Fibroblast of mammary gland (primary cell): ENCODE results near the gene HHAT.

Source experiments
- DNase-seq: peaks from one replicate; pipeline ENCODE4 v3.0.0-alpha.2; 2010; ENCODE audit warnings: low read depth
- H3K4me3 ChIP-seq: 2 replicates; pipeline ENCODE4 v1.5.1; 2011; ENCODE audit warnings: low read depth, mild to moderate bottlenecking, low read length, moderate library complexity; ENCODE audit not compliant: control insufficient read depth
- TF ChIP-seq, protein P1 (sequence below): conservative IDR thresholded peaks from 2 replicates; pipeline ENCODE4 v1.5.1; 2011; ENCODE audit warnings: low read depth, low read length, inconsistent platforms; ENCODE audit not compliant: control insufficient read depth, insufficient read depth

HHAT gene

DNA sequence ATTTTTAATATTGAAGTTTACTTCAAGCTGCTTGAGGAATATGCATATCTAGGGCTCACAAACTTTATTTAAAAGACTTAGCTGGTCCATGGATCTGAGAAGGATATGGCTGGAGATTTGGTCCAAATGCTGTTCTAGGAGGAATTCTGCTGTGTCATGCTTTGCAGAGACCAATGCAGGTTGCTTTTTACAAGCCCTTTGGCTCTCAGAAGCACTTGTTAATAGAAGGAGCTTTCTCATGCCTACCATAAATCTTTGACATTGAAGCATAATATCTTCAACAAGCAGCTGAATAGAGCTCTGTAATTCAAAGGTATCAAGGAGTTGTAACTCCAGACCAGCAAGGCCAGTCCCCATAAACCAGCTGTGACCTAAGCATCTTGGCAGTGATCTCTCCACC lies 299.1 kb downstream of the HHAT start:
- DNase-seq = no peak
- H3K4me3 ChIP-seq = no peak overlapping the region
- TF ChIP-seq, protein P1, sequence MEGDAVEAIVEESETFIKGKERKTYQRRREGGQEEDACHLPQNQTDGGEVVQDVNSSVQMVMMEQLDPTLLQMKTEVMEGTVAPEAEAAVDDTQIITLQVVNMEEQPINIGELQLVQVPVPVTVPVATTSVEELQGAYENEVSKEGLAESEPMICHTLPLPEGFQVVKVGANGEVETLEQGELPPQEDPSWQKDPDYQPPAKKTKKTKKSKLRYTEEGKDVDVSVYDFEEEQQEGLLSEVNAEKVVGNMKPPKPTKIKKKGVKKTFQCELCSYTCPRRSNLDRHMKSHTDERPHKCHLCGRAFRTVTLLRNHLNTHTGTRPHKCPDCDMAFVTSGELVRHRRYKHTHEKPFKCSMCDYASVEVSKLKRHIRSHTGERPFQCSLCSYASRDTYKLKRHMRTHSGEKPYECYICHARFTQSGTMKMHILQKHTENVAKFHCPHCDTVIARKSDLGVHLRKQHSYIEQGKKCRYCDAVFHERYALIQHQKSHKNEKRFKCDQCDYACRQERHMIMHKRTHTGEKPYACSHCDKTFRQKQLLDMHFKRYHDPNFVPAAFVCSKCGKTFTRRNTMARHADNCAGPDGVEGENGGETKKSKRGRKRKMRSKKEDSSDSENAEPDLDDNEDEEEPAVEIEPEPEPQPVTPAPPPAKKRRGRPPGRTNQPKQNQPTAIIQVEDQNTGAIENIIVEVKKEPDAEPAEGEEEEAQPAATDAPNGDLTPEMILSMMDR = no peak

DNA sequence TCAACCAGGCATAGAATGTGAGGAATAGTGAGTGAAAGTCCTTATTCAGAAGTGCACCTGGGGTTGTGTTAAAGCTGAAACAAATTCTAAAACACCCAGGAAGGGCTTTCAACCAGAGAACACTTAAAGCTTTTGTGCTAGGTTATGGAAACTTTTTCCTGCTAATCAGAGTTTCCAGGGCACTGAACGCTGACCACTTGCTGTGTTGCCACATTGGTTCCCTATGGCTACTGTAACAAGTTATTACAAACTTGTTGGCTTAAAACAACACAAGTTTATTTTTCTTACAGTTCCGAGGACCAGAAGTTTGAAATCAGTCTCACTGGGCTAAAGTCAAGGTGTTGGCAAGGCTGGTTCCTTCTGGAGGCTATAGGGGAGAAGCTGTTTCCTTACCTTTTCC lies 300.6 kb downstream of the HHAT start:
- TF ChIP-seq, protein P1 = no peak
- H3K4me3 ChIP-seq = no peak overlapping the region
- no peak for DNase-seq

DNA sequence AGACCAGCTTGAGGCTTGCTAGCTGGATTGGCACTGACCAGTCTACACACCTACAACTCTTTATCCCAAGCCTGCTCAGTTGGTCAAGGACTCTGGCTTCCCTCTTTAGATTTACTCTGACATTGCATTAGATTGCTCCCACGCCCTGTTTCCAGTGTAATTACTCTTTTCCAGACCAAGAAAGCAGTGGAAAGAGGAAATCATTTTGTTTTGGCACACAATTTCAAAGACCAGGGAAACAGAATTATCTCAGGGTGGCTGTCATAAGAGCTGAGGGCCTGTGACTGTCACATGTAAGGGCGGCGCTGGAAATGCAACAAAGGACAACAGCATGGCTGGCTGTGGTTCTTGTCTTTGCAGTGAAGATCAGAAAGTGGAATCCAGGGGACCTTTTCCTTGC lies 302.7 kb downstream of the HHAT start:
- TF ChIP-seq, protein P1 = no peak

DNA sequence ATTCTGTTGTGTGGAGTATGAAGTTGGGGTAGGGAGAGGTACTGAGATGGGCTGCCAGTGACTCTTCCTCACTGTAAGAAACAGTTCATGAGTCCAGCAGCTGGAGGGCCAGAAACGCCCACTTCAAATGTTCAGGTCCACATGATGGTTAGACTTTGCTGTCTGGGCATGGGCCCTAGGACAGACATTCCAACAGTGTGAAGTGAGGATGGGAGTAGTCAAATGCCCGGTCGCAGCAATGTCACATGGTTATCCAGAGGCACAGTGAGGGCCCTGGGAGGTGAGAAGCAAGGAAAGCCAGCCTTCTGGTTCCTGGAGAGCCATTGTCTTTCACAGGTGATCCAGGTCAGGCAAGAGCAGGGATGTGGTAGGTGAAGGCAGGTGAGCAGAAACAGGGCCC lies 304.4 kb downstream of the HHAT start:
- no peak overlapping the region for H3K4me3 ChIP-seq
- TF ChIP-seq, protein P1 = no peak
- DNase-seq = no peak

More for the DNA sequence above, 302.7 kb downstream of the HHAT start:
- H3K4me3 ChIP-seq = no peak overlapping the region
- no peak for DNase-seq

DNA sequence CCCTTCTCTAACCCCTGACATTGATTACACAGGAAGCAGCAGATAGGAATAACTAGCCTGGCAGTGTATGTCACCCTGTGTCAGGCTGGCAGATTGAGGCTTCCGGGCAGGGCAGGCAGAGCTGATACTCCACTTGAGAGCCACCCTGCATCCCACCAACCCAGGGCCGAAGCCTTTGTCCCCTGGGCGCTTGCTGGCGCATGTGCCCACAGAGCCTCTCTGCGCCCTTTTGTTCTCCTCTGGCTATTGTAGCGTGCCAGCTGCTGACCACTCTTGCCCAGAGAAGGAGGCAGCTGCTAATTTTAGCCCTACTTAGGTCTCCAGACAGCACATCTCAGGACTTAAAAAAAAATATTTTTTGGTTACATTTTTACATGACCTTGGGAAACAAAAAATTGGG lies 304.9 kb downstream of the HHAT start:
- no peak for DNase-seq
- H3K4me3 ChIP-seq = no peak overlapping the region
- TF ChIP-seq, protein P1 = no peak

DNA sequence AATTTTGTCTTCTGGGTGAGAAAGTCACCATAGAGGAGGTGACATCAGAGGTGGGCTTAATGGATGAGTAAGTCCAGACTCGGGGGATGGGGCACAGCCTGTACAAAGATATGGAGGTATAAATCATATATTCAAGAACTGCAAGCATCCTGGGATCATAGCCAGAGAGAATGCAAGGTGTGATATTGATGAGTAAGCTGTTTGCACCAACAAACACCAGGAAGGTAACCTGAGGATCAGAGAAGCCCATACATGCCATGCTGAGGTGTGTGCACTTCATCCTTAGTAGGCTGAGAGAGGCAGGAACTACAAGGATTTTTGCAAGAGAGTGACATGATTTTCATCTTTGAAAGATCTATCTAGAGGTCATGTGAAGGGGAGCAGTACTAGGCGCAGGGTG lies 306.4 kb downstream of the HHAT start:
- no peak overlapping the region for H3K4me3 ChIP-seq
- no peak for DNase-seq
- TF ChIP-seq, protein P1 = no peak

DNA sequence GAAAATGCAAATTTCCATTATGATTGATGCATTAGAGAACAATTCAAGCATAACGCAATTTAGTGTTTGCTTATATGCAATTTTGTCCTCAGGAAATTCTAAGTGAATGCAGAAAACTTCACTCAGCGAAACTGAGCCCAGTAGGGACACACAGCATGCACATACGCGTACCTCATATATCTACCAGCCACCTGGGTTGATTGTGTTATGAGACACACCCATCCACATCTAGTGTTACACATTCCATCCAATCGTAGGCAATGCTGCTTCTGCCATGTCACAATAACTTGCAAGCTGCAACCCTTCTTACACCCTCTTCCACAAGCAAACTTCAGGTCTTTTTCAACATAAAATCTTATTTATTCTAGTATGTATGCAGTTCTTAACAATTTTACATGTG lies 312.9 kb downstream of the HHAT start:
- H3K4me3 ChIP-seq = no peak overlapping the region
- TF ChIP-seq, protein P1 = no peak
- DNase-seq = no peak
